ENCODE data around the gene CDSN.

CDSN gene

GRCh38 chr6:31096215-31096614 is 24.0 kb downstream of the CDSN start:
- Mint-ChIP-seq H3K4me1 (no peaks in the 10 kb centered on the region), H3K4me3 (no peak overlapping the region), H3K27ac (no peak overlapping the region), H3K36me3 (ENCODE audit: low read depth) (no peaks in the 10 kb centered on the region), H3K9me3 (no peaks in the 10 kb centered on the region), H3K27me3 (ENCODE audit: low read depth) (peaks cover 4% of the 10 kb centered on the region)
- TF ChIP-seq CTCF (IDR thresholded peaks at IDR 0.05; ENCODE audit: unreplicated experiment in 3 of 3) = no peak

GRCh38 chr6:31094389-31094881 is 25.8 kb downstream of the CDSN start:
- Mint-ChIP-seq H3K9me3 (no peaks in the 10 kb centered on the region), H3K4me1 (no peaks in the 10 kb centered on the region), H3K27ac (no peak overlapping the region), H3K36me3 (ENCODE audit: low read depth) (no peaks in the 10 kb centered on the region), H3K27me3 (ENCODE audit: low read depth) (peaks cover 11% of the 10 kb centered on the region), H3K4me3 (no peak overlapping the region)
- TF ChIP-seq CTCF (IDR thresholded peaks at IDR 0.05; ENCODE audit: unreplicated experiment in 3 of 3) = no peak

GRCh38 chr6:31092769-31093505 is 27.3 kb downstream of the CDSN start:
- Mint-ChIP-seq H3K9me3 (no peaks in the 10 kb centered on the region), H3K27me3 (ENCODE audit: low read depth) (peaks cover 11% of the 10 kb centered on the region), H3K36me3 (ENCODE audit: low read depth) (no peaks in the 10 kb centered on the region), H3K4me3 (no peak overlapping the region), H3K4me1 (no peaks in the 10 kb centered on the region), H3K27ac (no peak overlapping the region)
- TF ChIP-seq CTCF (IDR thresholded peaks at IDR 0.05; ENCODE audit: unreplicated experiment in 3 of 3) = no peak

- Mint-ChIP-seq H3K9me3 (no peaks in the 10 kb centered on the region), H3K27me3 (ENCODE audit: low read depth) (peaks cover 8% of the 10 kb centered on the region), H3K27ac (no peak overlapping the region), H3K4me1 (peaks cover 5% of the 10 kb centered on the region), H3K4me3 (no peak overlapping the region), H3K36me3 (ENCODE audit: low read depth) (no peaks in the 10 kb centered on the region)
- no peak for TF ChIP-seq CTCF (IDR thresholded peaks at IDR 0.05; ENCODE audit: unreplicated experiment in 3 of 3)
These were observed 28.0 kb downstream of the CDSN start for GRCh38 chr6:31092238-31092637.

GRCh38 chr6:31091680-31092079 is 28.6 kb downstream of the CDSN start:
- H3K9me3 Mint-ChIP-seq = no peaks in the 10 kb centered on the region
- no peak for TF ChIP-seq CTCF (IDR thresholded peaks at IDR 0.05; ENCODE audit: unreplicated experiment in 3 of 3)
- no peak overlapping the region for H3K4me3 Mint-ChIP-seq
- no peak overlapping the region for H3K27ac Mint-ChIP-seq
- peaks cover 8% of the 10 kb centered on the region for H3K27me3 Mint-ChIP-seq (ENCODE audit: low read depth)
- H3K4me1 Mint-ChIP-seq = peaks cover 11% of the 10 kb centered on the region
- H3K36me3 Mint-ChIP-seq (ENCODE audit: low read depth) = no peaks in the 10 kb centered on the region

- Mint-ChIP-seq H3K9me3 (no peaks in the 10 kb centered on the region), H3K36me3 (ENCODE audit: low read depth) (no peaks in the 10 kb centered on the region), H3K27me3 (ENCODE audit: low read depth) (peaks cover 8% of the 10 kb centered on the region), H3K4me3 (no peak overlapping the region), H3K4me1 (peaks cover 13% of the 10 kb centered on the region), H3K27ac (no peak overlapping the region)
- no peak for TF ChIP-seq CTCF (IDR thresholded peaks at IDR 0.05; ENCODE audit: unreplicated experiment in 3 of 3)
These were observed 29.3 kb downstream of the CDSN start for GRCh38 chr6:31090973-31091364.

Measured in nephron (organoid).